ENCODE measurements around the gene DVL1.

- TF ChIP-seq, protein P1, sequence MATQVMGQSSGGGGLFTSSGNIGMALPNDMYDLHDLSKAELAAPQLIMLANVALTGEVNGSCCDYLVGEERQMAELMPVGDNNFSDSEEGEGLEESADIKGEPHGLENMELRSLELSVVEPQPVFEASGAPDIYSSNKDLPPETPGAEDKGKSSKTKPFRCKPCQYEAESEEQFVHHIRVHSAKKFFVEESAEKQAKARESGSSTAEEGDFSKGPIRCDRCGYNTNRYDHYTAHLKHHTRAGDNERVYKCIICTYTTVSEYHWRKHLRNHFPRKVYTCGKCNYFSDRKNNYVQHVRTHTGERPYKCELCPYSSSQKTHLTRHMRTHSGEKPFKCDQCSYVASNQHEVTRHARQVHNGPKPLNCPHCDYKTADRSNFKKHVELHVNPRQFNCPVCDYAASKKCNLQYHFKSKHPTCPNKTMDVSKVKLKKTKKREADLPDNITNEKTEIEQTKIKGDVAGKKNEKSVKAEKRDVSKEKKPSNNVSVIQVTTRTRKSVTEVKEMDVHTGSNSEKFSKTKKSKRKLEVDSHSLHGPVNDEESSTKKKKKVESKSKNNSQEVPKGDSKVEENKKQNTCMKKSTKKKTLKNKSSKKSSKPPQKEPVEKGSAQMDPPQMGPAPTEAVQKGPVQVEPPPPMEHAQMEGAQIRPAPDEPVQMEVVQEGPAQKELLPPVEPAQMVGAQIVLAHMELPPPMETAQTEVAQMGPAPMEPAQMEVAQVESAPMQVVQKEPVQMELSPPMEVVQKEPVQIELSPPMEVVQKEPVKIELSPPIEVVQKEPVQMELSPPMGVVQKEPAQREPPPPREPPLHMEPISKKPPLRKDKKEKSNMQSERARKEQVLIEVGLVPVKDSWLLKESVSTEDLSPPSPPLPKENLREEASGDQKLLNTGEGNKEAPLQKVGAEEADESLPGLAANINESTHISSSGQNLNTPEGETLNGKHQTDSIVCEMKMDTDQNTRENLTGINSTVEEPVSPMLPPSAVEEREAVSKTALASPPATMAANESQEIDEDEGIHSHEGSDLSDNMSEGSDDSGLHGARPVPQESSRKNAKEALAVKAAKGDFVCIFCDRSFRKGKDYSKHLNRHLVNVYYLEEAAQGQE (IDR thresholded peaks at IDR 0.05; ENCODE audit: insufficient read depth in 1 of 2, low read depth in 2 of 2, low read length in 2 of 2), result no peak
- TF ChIP-seq TAF1 (IDR thresholded peaks at IDR 0.05; ENCODE audit: borderline replicate concordance, insufficient read depth, low read length), result no peak
Observed at GRCh38 chr1:1329304-1330210, 19.7 kb downstream of the DVL1 start.
